Keratinocyte (primary cell): ENCODE measurements around the gene C6orf163. TPM values are rescaled to one million over a fixed set of nuclear protein-coding genes. Genes with fewer than 3 reads are reported as not detected.

Source experiments
- DNase-seq: peaks from one replicate; pipeline ENCODE4 v3.0.0-alpha.2; 2011; ENCODE audit warnings: low read depth, missing footprints, low spot score
- FAIRE-seq: peaks from 2 replicates; lab custom pipeline; 2011; peaks lifted over from hg19 to GRCh38; lab: Jason Lieb, UNC
- H2AFZ ChIP-seq: 2 replicates; pipeline ENCODE4 v1.6.0; 2012; ENCODE audit warnings: low read length, control low read depth, inconsistent platforms; ENCODE audit not compliant: control insufficient read depth
- H3K27ac ChIP-seq: 2 replicates; pipeline ENCODE4 v1.5.1; 2011; ENCODE audit warnings: low read length; ENCODE audit not compliant: control insufficient read depth, insufficient read depth
- H3K27me3 ChIP-seq: 3 replicates; pipeline ENCODE4 v1.6.0; 2011; ENCODE audit warnings: low read length; ENCODE audit not compliant: control insufficient read depth, insufficient read depth; ENCODE audit errors: extremely low read depth
- H3K36me3 ChIP-seq, 2 experiments: 2 replicates in 1 of 2; 3 replicates in 1 of 2; pipeline ENCODE4 v1.5.1; 2011; ENCODE audit warnings: low read length in 2 of 2, mild to moderate bottlenecking in 1 of 2; ENCODE audit not compliant: control insufficient read depth in 2 of 2, insufficient read depth in 2 of 2; ENCODE audit errors: extremely low read depth in 1 of 2
- H3K4me1 ChIP-seq: 3 replicates; pipeline ENCODE4 v1.5.1; 2011; ENCODE audit warnings: low read length; ENCODE audit not compliant: control insufficient read depth, insufficient read depth; ENCODE audit errors: extremely low read depth
- H3K4me2 ChIP-seq: 3 replicates; pipeline ENCODE4 v1.6.0; 2011; ENCODE audit warnings: low read depth, low read length; ENCODE audit not compliant: control insufficient read depth, insufficient read depth; ENCODE audit errors: extremely low read depth
- H3K4me3 ChIP-seq, 3 experiments: fragments of 200-600 bp in 1 of 3; sonication (generic) in 1 of 3; 2 replicates in 2 of 3; 3 replicates in 1 of 3; pipeline ENCODE4 v1.5.1; 2011 to 2016; ENCODE audit warnings: low read length in 3 of 3, mild to moderate bottlenecking in 3 of 3, control low read depth in 2 of 3, inconsistent platforms in 1 of 3, low read depth in 1 of 3, mixed read lengths in 1 of 3, mixed run types in 1 of 3, moderate library complexity in 1 of 3; ENCODE audit not compliant: control insufficient read depth in 2 of 3, insufficient read depth in 2 of 3; ENCODE audit errors: extremely low read depth in 1 of 3
- H3K79me2 ChIP-seq: 2 replicates; pipeline ENCODE4 v1.6.0; 2012; ENCODE audit warnings: low read length; ENCODE audit not compliant: control insufficient read depth, insufficient read depth
- H3K9ac ChIP-seq: 3 replicates; pipeline ENCODE4 v1.6.0; 2011; ENCODE audit warnings: low read length; ENCODE audit not compliant: control insufficient read depth, insufficient read depth; ENCODE audit errors: extremely low read depth
- H3K9me1 ChIP-seq: 3 replicates; pipeline ENCODE4 v1.6.0; 2011; ENCODE audit warnings: low read length; ENCODE audit not compliant: control insufficient read depth, insufficient read depth; ENCODE audit errors: extremely low read depth
- H3K9me3 ChIP-seq: 2 replicates; pipeline ENCODE4 v1.5.1; 2012; ENCODE audit warnings: low read depth, low read length; ENCODE audit not compliant: control insufficient read depth
- H4K20me1 ChIP-seq: 3 replicates; pipeline ENCODE4 v1.6.0; 2011; ENCODE audit warnings: low read length; ENCODE audit not compliant: control insufficient read depth, insufficient read depth; ENCODE audit errors: extremely low read depth
- CTCF ChIP-seq, 3 experiments: IDR thresholded peaks in 1 of 3; conservative IDR thresholded peaks in 1 of 3; optimal IDR thresholded peaks in 1 of 3; 2 replicates in 2 of 3; 3 replicates in 1 of 3; pipeline versions ENCODE3 to v1.5.1; 2011; ENCODE audit warnings: low read length in 3 of 3, mild to moderate bottlenecking in 3 of 3, moderate library complexity in 2 of 3, control low read depth in 1 of 3, inconsistent platforms in 1 of 3; ENCODE audit not compliant: insufficient read depth in 2 of 3; ENCODE audit errors: extremely low read depth in 1 of 3
- EZH2 ChIP-seq: IDR thresholded peaks from one replicate; pipeline ENCODE4 v1.6.1; 2012; ENCODE audit warnings: inconsistent platforms, mild to moderate bottlenecking, low read length, moderate library complexity
- dilution Hi-C: fragments of 300-500 bp; cut with MboI; formaldehyde crosslinking; loops from one replicate; pipeline ENCODE4 v1.7.0; 2020; ENCODE audit warnings: low sequenced_read_pairs; ENCODE audit not compliant: extremely low pct_ligation_motif_present
- polyA plus RNA-seq, 5 experiments: library from polyadenylated mRNA; depleted of rRNA in 3 of 5; stranded (reverse) in 3 of 5; stranded (forward) in 1 of 5; unstranded in 1 of 5; fragments of >200 nt; gene quantifications; 1 replicate in 1 of 5; 2 replicates in 3 of 5; 3 replicates in 1 of 5; pipeline versions ENCODE4 v1.2.1 to v1.2.3, GENCODE V29; 2011 to 2012; ENCODE audit warnings: missing spikeins in 2 of 5, low read depth in 1 of 5, low replicate concordance in 1 of 5

The C6orf163 gene
- polyA plus RNA-seq, 1 donor (not counting 4 experiments of a cell fraction or from before 2014, with no cell fraction given) = 0.83 TPM

- FAIRE-seq (peak; percentile 65), DNase-seq (peak; percentile 26)
- no peaks in the 10 kb centered on the region for H3K9me3 ChIP-seq
- H3K27ac ChIP-seq = no peak overlapping the region
- no peaks in the 10 kb centered on the region for H3K9me1 ChIP-seq
- H3K27me3 ChIP-seq = no peaks in the 10 kb centered on the region
- dilution Hi-C loops = no loop called here
- H4K20me1 ChIP-seq = no peaks in the 10 kb centered on the region
- H3K36me3 ChIP-seq = no peaks in the 10 kb centered on the region
- no peak overlapping the region for H3K4me3 ChIP-seq
- TF ChIP-seq CTCF (optimal IDR thresholded peaks at IDR 0.05 in 1 of 3, IDR thresholded peaks at IDR 0.05 in 1 of 3, conservative IDR thresholded peaks at IDR 0.05 in 1 of 3; ENCODE audit: extremely low read depth in 1 of 3, insufficient read depth in 2 of 3, low read length in 3 of 3) (peak in 2 of 3 experiments; percentile 47 to 58), EZH2 (no peak)
- H3K4me2 ChIP-seq = no peak overlapping the region
- H3K4me1 ChIP-seq = no peaks in the 10 kb centered on the region
- H3K79me2 ChIP-seq = no peaks in the 10 kb centered on the region
- H3K9ac ChIP-seq = no peak overlapping the region
- H2AFZ ChIP-seq = no peak overlapping the region
Observed at GRCh38 chr6:87393026-87393622, 48.5 kb downstream of the C6orf163 start.

GRCh38 chr6:87395431-87395830 is 50.8 kb downstream of the C6orf163 start:
- TF ChIP-seq CTCF (optimal IDR thresholded peaks at IDR 0.05 in 1 of 3, IDR thresholded peaks at IDR 0.05 in 1 of 3, conservative IDR thresholded peaks at IDR 0.05 in 1 of 3; ENCODE audit: extremely low read depth in 1 of 3, insufficient read depth in 2 of 3, low read length in 3 of 3) (no peak), EZH2 (no peak)
- Histone ChIP-seq H3K36me3 (no peaks in the 10 kb centered on the region), H3K4me2 (no peak overlapping the region), H3K4me3 (no peak overlapping the region), H3K9ac (no peak overlapping the region), H3K9me1 (no peaks in the 10 kb centered on the region), H2AFZ (no peak overlapping the region), H3K9me3 (no peaks in the 10 kb centered on the region), H4K20me1 (no peaks in the 10 kb centered on the region), H3K79me2 (no peaks in the 10 kb centered on the region), H3K27ac (no peak overlapping the region), H3K27me3 (no peaks in the 10 kb centered on the region), H3K4me1 (no peaks in the 10 kb centered on the region)
- DNase-seq = no peak
- FAIRE-seq = no peak
- dilution Hi-C loops = no loop called here
